Neural crest cell (in vitro differentiated cells): ENCODE measurements around the gene IFFO2. TPM values are rescaled to one million over a fixed set of nuclear protein-coding genes. Genes with fewer than 3 reads are reported as not detected.
A peak's percentile ranks its signal among the peaks of the same experiment; 100 is the strongest.

ENCODE experiments used
- DNase-seq: peaks from one replicate; pipeline ENCODE4 v3.0.0; 2021; ENCODE audit warnings: low read depth, mixed read lengths, low spot score
- H3K27ac Mint-ChIP-seq: one replicate; pipeline ENCODE4 v1.8.0; 2021; ENCODE audit warnings: mild to moderate bottlenecking, mixed read lengths; ENCODE audit not compliant: unreplicated experiment
- H3K27me3 Mint-ChIP-seq: 2 replicates; pipeline ENCODE4 v1.8.0; 2021; ENCODE audit warnings: low read depth, mild to moderate bottlenecking, mixed read lengths
- H3K36me3 Mint-ChIP-seq: 2 replicates; pipeline ENCODE4 v1.8.0; 2021; ENCODE audit warnings: low read depth, mild to moderate bottlenecking, mixed read lengths
- H3K4me1 Mint-ChIP-seq: 2 replicates; pipeline ENCODE4 v1.8.0; 2021; ENCODE audit warnings: mixed read lengths
- H3K4me3 Mint-ChIP-seq: one replicate; pipeline ENCODE4 v1.8.0; 2021; ENCODE audit warnings: mild to moderate bottlenecking, mixed read lengths
- H3K9me3 Mint-ChIP-seq: 2 replicates; pipeline ENCODE4 v1.8.0; 2021; ENCODE audit warnings: mixed read lengths
- CTCF ChIP-seq: fragments of 200-600 bp; sonication (generic); conservative IDR thresholded peaks from 2 replicates; pipeline ENCODE4 v1.5.0; 2021; ENCODE audit warnings: antibody characterized with exemption, mild to moderate bottlenecking
- total RNA-seq: library from RNA; stranded (reverse); gene quantifications from 2 replicates; pipeline ENCODE4 v1.2.1, GENCODE V29; 2021

IFFO2 gene
- total RNA-seq, 1 donor from 2014 or later = 9.9 TPM

DNA sequence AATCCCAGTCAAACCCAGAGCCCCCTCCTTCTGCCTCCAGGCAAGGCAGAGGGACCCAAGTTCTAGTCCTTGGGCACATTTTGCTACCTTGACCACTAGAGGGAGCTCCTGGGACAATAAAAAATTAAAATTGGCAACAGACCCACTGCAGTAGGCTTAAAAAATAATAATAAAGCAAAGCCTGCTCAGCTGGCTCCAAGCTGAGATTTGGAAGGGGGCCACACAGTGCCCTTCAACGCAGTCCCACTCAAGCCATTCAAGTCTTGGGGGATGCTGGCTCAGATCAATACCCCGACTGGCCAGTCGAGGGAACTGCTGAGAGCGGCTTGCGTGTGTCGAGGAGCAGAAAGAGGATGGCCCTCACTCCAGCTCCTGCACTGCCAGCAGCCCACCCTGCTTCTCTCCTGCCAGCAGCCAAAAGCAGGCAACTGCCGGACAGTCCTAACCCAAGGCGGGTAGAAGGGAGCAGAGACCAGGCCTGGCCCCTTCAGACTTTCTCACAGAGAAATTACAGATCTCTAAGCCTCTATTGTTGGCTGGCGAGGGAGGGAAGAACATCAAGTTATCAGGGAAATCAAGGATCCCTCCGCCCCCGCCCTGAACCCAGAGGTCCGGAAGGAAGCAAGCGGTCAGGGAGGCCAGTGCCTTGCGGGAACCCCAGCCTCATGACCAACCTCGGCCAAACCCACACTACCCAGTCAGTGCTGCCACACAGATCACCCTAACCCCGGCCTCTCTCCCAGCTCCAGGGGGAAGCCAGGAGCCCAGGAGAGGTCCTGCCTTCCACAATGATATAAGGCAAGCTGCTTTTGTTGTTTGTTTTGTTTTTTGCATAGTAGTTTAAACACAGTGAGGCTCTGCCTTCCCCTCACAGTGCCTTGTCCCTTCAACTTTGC lies 49.2 kb downstream of the IFFO2 start:
- no peaks in the 10 kb centered on the region for H3K36me3 Mint-ChIP-seq
- H3K27ac Mint-ChIP-seq = peak overlapping the region; percentile 83
- H3K27me3 Mint-ChIP-seq = no peaks in the 10 kb centered on the region
- H3K4me1 Mint-ChIP-seq = peaks cover 31% of the 10 kb centered on the region
- peak; percentile 98 for TF ChIP-seq CTCF
- peak overlapping the region; percentile 75 for H3K4me3 Mint-ChIP-seq
- H3K9me3 Mint-ChIP-seq = no peaks in the 10 kb centered on the region
- DNase-seq = peak; percentile 58

DNA sequence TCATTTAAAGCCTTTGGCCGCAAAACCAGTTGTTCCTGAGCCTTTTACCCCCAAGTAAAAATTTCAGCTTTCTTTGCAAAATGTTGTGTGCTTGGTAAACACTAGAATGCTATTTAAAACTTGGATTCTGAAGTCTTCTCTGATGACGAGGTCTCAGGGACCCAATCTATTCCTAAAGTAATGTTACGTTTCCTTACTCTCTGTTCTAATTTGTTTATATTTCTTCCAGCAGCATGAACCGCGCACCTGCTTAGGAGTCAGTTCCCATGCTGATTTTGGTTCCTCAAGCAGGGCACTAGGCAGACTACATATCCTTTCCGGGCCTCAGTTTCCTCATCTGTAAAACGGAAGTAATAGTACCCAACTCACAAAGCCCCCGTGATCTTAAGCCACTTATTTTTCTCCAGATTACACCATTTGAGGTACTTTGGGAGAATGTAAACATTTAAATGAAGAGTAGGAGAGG lies 53.2 kb downstream of the IFFO2 start:
- no peak overlapping the region for H3K27ac Mint-ChIP-seq
- no peak for DNase-seq
- H3K27me3 Mint-ChIP-seq = no peaks in the 10 kb centered on the region
- no peaks in the 10 kb centered on the region for H3K36me3 Mint-ChIP-seq
- TF ChIP-seq CTCF = no peak
- no peaks in the 10 kb centered on the region for H3K9me3 Mint-ChIP-seq
- peaks cover 47% of the 10 kb centered on the region for H3K4me1 Mint-ChIP-seq
- peak overlapping the region; percentile 97 for H3K4me3 Mint-ChIP-seq

DNA sequence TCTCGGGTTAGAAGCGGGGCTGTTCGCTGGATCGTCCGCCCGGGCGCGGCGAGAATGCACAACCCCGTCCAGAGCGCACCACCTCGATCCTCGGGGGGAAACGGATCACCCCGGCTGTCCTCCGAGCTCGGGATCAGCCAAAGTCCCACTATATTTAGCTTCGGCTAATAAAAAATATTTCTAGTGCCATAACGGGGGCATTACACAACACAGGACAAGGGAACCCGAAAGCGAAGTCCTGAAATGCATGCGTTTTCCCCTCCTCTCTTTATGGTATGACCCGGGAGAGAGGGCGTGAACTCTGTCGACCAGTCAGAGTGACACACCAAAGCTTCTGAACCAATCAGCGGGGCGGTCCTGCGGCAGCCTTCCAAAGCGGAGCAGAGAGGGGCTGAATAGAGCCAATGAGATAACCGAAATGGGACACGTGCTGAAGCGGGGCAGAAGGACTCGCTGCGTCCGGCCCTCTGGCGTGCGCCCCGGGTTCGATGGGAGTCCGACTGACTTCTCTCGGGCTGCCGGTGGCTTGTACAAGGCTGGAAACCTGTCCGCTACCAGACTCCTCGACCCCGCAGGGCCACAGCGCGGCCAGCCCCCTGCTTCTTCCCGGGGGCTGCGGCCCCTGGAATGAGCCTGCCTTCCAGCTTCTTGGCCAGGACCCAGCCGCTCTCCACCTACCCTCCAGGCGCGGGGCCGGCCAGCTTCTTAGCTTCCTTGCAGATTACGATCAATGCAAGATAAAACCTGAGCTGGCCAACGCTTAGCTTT lies 53.8 kb downstream of the IFFO2 start, which contains the start of gene ALDH4A1:
Gene ALDH4A1, minus strand, starts transcription at position 33 of the 768 bp plus-strand sequence. Its CDS starts 32 bp downstream, at position 1.
- H3K36me3 Mint-ChIP-seq = no peaks in the 10 kb centered on the region
- peaks cover 42% of the 10 kb centered on the region for H3K4me1 Mint-ChIP-seq
- peak; percentile 86 for DNase-seq
- peak within 1 kb of the TSS; percentile 98 for H3K4me3 Mint-ChIP-seq
- no peaks in the 10 kb centered on the region for H3K27me3 Mint-ChIP-seq
- no peak for TF ChIP-seq CTCF
- no peaks in the 10 kb centered on the region for H3K9me3 Mint-ChIP-seq
- peak within 1 kb of the TSS; percentile 100 for H3K27ac Mint-ChIP-seq

DNA sequence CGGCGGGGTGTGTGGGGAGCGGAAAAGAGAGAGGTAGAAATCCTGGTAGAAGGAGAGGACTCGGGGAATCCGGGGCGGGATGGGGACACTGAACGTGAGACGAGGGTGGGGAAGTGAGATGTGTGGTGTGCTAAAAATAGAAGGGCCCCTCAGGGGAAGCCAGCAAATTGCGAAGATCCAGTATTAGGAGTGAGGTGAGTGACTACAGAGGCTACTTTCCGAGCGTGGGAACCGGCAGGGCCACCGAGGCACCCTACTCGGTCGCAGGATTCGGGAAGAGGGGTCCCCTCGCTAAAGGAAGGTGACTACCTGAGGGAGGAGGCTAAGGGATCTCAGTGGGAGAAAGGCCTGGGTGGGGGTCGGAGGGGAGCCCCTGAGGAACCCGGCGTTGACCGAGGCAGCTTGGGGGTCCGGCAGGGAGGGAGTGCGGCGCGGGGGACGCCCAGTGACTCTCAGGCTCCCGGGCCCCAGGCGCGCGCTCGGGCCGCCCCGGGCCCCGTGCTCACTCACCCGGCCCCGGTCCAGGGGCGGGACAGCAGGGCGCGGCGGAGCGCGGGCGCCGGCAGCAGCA lies 54.4 kb downstream of the IFFO2 start:
- Mint-ChIP-seq H3K36me3 (no peaks in the 10 kb centered on the region), H3K4me3 (peak overlapping the region; percentile 98), H3K27me3 (no peaks in the 10 kb centered on the region), H3K9me3 (no peaks in the 10 kb centered on the region), H3K4me1 (peaks cover 35% of the 10 kb centered on the region), H3K27ac (peak overlapping the region; percentile 99)
- DNase-seq = no peak
- TF ChIP-seq CTCF = no peak
